Body of pancreas (tissue), 4 donors: ENCODE measurements around the gene SERBP1.

Experiments used
- CTCF ChIP-seq, 7 experiments: fragments of 450-650 bp in 4 of 7; fragments of 200-600 bp in 3 of 7; sonication (generic) in 3 of 7; IDR thresholded peaks; one replicate each; pipeline ENCODE4 v1.5.1; 2016 to 2019; ENCODE audit warnings: antibody characterized with exemption in 7 of 7
- POLR2A ChIP-seq, 3 donors: fragments of 450-650 bp; IDR thresholded peaks; one replicate each; pipeline ENCODE4 v1.6.1; 2016; ENCODE audit warnings: antibody characterized with exemption in 3 of 3, mild to moderate bottlenecking in 2 of 3

- no peak for TF ChIP-seq CTCF (IDR thresholded peaks at IDR 0.05)
- no peak for TF ChIP-seq POLR2A (IDR thresholded peaks at IDR 0.05)
Measured at GRCh38 chr1:67472056-67472455, 41.9 kb upstream of the SERBP1 start.
